Activated CD4-positive, alpha-beta T cell treated with anti-CD3 and anti-CD28 coated beads for 4 hours (primary cell): ENCODE measurements around the gene CTNNA1.

ENCODE experiments used
- DNase-seq, 2 donors: peaks; one replicate each; pipeline ENCODE4 v3.0.0-alpha.2; 2020

Gene CTNNA1

GRCh38 chr5:138935466-138935865, 182.2 kb downstream of the CTNNA1 start:
- no peak for DNase-seq

- no peak for DNase-seq
Measured at GRCh38 chr5:138936225-138936967, 183.2 kb downstream of the CTNNA1 start.

GRCh38 chr5:138936968-138937345, 183.7 kb downstream of the CTNNA1 start:
- DNase-seq, result no peak

- DNase-seq, result no peak
Measured at GRCh38 chr5:138937392-138938387, 184.5 kb downstream of the CTNNA1 start.

- no peak for DNase-seq
Measured at GRCh38 chr5:138938526-138938925, 185.3 kb downstream of the CTNNA1 start.

- no peak for DNase-seq
Measured at GRCh38 chr5:138942066-138942465, 188.8 kb downstream of the CTNNA1 start.

- DNase-seq, result no peak
Measured at GRCh38 chr5:138942861-138943260, 189.6 kb downstream of the CTNNA1 start.

- DNase-seq, result no peak
Measured at GRCh38 chr5:138943599-138944173, 190.5 kb downstream of the CTNNA1 start.

GRCh38 chr5:138944527-138945322, 191.5 kb downstream of the CTNNA1 start:
- no peak for DNase-seq

- DNase-seq, result no peak
Measured at GRCh38 chr5:138945421-138946240, 192.4 kb downstream of the CTNNA1 start.

- no peak for DNase-seq
Measured at GRCh38 chr5:138946241-138946623, 193.0 kb downstream of the CTNNA1 start.

- DNase-seq, result no peak
Measured at GRCh38 chr5:138946831-138947560, 193.8 kb downstream of the CTNNA1 start.

GRCh38 chr5:138947780-138948179, 194.6 kb downstream of the CTNNA1 start:
- DNase-seq, result no peak

GRCh38 chr5:138948471-138949222, 195.4 kb downstream of the CTNNA1 start:
- DNase-seq, result no peak

- DNase-seq, result no peak
Measured at GRCh38 chr5:138949223-138949574, 196.0 kb downstream of the CTNNA1 start.

GRCh38 chr5:138949988-138950387, 196.8 kb downstream of the CTNNA1 start:
- no peak for DNase-seq

GRCh38 chr5:138950421-138951031, 197.3 kb downstream of the CTNNA1 start:
- DNase-seq, result no peak

GRCh38 chr5:138951091-138951985, 198.1 kb downstream of the CTNNA1 start:
- DNase-seq, result no peak
